HFF-Myc (cell line): ENCODE results near the gene PHACTR2.

Experiments
- DNase-seq: peaks from one replicate; pipeline ENCODE4 v3.0.0-alpha.2; 2011; ENCODE audit warnings: low read depth; ENCODE audit errors: extremely low read depth
- H3K4me3 ChIP-seq: replicated peaks from 2 replicates; pipeline ENCODE4 v1.5.1; 2011; ENCODE audit warnings: low read depth, mild to moderate bottlenecking, control low read depth, low read length
- TF ChIP-seq, protein P1 (sequence below): IDR thresholded peaks from 2 replicates; pipeline ENCODE4 v1.5.1; 2012; ENCODE audit warnings: mild to moderate bottlenecking, low read depth, low read length, control low read depth; ENCODE audit errors: missing control alignments

PHACTR2 gene

DNA sequence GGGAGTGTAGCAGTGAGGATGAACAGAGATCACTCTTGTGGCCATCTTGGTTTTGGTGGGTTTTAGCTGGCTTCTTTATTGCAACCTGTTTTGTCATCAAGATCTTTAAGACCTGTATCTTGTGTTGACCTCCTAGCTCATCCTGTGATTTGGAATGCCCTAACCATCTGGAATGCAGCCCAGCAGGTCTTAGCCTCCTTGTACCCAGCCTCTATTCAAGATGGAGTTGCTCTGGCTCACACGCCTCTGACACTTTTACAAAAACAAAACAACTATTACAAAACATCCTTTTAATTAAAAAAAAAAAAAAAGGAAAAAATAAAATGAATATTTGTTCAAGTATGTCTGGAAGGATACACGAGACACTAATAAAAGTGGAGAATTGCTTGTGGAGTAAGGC, 62.4 kb downstream of the PHACTR2 start:
- TF ChIP-seq, protein P1, sequence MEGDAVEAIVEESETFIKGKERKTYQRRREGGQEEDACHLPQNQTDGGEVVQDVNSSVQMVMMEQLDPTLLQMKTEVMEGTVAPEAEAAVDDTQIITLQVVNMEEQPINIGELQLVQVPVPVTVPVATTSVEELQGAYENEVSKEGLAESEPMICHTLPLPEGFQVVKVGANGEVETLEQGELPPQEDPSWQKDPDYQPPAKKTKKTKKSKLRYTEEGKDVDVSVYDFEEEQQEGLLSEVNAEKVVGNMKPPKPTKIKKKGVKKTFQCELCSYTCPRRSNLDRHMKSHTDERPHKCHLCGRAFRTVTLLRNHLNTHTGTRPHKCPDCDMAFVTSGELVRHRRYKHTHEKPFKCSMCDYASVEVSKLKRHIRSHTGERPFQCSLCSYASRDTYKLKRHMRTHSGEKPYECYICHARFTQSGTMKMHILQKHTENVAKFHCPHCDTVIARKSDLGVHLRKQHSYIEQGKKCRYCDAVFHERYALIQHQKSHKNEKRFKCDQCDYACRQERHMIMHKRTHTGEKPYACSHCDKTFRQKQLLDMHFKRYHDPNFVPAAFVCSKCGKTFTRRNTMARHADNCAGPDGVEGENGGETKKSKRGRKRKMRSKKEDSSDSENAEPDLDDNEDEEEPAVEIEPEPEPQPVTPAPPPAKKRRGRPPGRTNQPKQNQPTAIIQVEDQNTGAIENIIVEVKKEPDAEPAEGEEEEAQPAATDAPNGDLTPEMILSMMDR, result no peak
- DNase-seq, result no peak
- no peak overlapping the region for H3K4me3 ChIP-seq

- no peak overlapping the region for H3K4me3 ChIP-seq
- no peak for DNase-seq
- TF ChIP-seq, protein P1, result no peak
Observed at GRCh38 chr6:143741480-143741879, 63.7 kb downstream of the PHACTR2 start.

DNA sequence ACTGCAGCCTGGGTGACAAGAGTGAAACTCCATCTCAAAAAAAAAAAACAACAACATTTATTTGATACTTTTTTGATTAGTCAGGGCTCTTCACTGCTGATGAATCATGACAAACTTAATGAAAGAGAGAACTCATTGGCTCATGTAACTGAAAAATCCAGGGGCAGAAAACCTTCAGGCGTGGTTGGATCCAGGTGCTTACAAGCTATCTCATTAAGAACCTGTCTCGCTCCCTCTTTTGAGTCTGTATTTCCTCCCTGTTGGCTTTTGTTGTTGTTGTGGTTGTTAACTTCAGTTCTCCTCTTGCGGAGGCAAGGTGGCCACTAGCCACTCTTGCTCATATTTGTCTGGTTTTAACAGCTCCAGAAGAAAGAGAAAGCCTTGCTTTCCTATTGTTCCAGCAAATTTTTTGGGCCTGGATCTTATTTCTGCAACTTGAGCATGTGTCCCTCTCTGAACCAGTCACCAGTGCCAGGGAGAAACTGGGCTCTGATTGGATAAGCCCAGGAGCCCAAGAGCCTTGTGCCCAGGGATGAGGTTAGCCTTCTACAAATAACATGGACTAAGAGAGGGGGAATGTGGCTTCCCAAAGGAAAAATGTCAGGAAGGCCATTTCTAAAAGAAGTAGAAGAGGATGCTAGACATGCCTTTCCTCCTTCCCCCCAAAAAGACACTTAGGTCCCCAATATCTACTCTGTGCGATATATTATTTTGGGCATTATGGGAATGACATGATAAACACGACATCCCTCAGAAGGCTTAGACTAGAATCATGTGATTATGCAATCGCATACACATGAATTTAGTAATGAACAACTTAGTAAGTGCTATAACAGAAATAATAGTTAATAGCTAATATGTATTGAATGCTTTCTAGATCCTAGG, 64.5 kb downstream of the PHACTR2 start:
- DNase-seq, result no peak
- TF ChIP-seq, protein P1, result no peak
- no peak overlapping the region for H3K4me3 ChIP-seq

DNA sequence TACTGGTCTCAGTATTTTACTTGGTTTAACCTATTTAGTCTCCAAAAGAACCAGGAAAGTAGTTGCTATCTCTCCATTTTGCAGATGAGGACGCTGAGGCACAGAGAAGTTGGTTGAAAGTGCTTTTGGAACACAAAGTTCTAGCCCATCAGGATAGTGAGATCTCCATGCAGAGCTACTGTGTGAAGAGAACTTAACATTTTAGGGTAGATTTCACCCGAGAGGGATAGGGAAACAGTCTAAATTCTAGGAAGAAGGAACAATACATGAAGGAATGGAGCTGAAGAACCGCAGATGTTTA, 65.1 kb downstream of the PHACTR2 start:
- TF ChIP-seq, protein P1, result no peak
- DNase-seq, result no peak
- no peak overlapping the region for H3K4me3 ChIP-seq

DNA sequence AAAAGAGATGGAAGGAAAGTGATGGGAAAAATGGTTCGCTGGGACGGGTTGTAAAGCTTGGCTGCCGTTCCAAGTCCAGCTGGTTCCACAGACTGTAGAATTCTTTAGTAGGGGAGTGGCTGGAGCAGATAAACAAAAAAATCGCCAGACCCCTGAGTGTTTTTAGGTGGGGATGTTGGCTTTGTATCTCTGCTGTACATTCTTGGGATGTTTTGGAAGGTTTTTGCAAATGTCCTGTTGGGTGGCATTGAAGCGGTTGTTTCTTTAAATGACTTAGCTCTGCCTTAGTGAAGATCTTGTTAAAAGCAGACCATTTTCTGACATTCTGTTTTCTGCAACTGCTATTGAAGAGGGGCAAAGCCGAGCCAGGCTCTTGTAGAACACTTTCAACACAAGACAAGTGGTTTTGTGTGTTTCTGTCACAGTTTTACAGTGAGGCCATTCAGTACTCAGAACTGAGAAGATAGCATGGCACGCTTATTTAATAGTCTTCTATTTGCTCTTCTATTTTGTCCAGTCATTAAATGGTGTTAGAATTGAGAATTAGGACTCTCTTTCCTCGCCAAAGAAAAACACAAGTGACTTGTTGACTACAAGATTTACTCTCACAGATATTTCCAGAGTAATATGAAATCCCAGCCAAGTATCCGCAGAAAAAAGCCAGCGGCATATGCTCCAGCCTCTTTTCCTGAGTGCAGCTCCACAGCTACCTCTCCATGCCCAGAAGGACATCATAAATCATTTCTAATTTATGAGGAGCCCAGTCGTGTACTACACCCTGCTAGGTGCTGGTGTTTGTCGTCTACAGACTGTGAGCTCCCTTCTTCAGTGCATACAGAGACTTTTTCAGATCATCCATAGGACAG, 65.8 kb downstream of the PHACTR2 start:
- no peak overlapping the region for H3K4me3 ChIP-seq
- no peak for DNase-seq

DNA sequence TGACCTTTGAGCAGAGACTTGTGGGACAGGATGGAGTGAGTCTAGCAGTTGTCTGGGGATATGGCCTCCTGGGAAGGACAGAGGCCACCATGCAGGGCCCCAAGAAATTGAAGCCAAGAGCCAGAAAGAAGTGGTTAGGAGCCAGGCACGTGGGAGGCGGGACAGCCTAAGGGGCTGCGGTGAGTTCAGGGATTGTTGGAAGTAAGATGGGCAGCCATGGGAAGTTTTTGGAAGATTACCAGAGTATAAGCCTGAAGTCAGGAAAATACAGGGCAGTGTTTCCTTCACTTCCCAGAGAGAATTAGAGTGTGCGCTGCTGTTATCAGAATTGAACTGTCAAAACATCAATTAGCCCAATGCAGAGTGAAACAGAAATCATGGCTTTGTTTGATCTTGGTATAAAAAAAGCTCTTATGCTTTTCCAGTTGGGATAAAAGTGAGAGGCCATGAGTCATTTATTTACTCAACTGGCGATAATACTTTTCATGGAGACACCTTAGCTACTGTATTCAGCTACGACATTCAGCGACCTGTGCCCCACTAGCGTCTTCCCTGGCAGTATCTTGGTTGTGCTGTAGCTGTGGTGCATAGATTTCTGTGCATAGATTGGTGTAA, 66.9 kb downstream of the PHACTR2 start:
- no peak overlapping the region for H3K4me3 ChIP-seq
- DNase-seq, result no peak
- TF ChIP-seq, protein P1, result no peak

More for the DNA sequence above, 65.8 kb downstream of the PHACTR2 start:
- TF ChIP-seq, protein P1, result no peak
